Measurements from ENCODE around the gene FABP1.

GRCh38 chr2:88113069-88113468 lies 14.8 kb downstream of the FABP1 start:
- TF ChIP-seq, protein P1, sequence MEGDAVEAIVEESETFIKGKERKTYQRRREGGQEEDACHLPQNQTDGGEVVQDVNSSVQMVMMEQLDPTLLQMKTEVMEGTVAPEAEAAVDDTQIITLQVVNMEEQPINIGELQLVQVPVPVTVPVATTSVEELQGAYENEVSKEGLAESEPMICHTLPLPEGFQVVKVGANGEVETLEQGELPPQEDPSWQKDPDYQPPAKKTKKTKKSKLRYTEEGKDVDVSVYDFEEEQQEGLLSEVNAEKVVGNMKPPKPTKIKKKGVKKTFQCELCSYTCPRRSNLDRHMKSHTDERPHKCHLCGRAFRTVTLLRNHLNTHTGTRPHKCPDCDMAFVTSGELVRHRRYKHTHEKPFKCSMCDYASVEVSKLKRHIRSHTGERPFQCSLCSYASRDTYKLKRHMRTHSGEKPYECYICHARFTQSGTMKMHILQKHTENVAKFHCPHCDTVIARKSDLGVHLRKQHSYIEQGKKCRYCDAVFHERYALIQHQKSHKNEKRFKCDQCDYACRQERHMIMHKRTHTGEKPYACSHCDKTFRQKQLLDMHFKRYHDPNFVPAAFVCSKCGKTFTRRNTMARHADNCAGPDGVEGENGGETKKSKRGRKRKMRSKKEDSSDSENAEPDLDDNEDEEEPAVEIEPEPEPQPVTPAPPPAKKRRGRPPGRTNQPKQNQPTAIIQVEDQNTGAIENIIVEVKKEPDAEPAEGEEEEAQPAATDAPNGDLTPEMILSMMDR (IDR thresholded peaks at IDR 0.05): no peak
- no peak for TF ChIP-seq POLR2A (IDR thresholded peaks at IDR 0.05)
